Progenitor cell of endocrine pancreas (in vitro differentiated cells): ENCODE measurements around the gene CDK8. TPM values are rescaled to one million over a fixed set of nuclear protein-coding genes. Genes with fewer than 3 reads are reported as not detected.

Source experiments
- DNase-seq: peaks from one replicate; pipeline ENCODE4 v3.0.0; 2021; ENCODE audit warnings: low spot score; ENCODE audit not compliant: unreplicated experiment
- H3K27ac Mint-ChIP-seq: 2 replicates; pipeline ENCODE4 v1.8.0; 2021; ENCODE audit warnings: mild to moderate bottlenecking, moderate library complexity, mixed read lengths
- H3K27me3 Mint-ChIP-seq: 2 replicates; pipeline ENCODE4 v1.8.0; 2021; ENCODE audit warnings: mixed read lengths
- H3K36me3 Mint-ChIP-seq: 2 replicates; pipeline ENCODE4 v1.8.0; 2022; ENCODE audit warnings: mixed read lengths; ENCODE audit not compliant: insufficient read depth
- H3K4me1 Mint-ChIP-seq: 2 replicates; pipeline ENCODE4 v1.8.0; 2021; ENCODE audit warnings: low read depth, mixed read lengths
- H3K4me3 Mint-ChIP-seq: 2 replicates; pipeline ENCODE4 v1.8.0; 2021; ENCODE audit warnings: low read depth, mild to moderate bottlenecking, moderate library complexity, mixed read lengths
- H3K9me3 Mint-ChIP-seq: 2 replicates; pipeline ENCODE4 v1.8.0; 2021; ENCODE audit warnings: low read depth, mixed read lengths
- total RNA-seq: library from RNA; stranded (reverse); gene quantifications from 2 replicates; pipeline ENCODE4 v1.2.1, GENCODE V29; 2021
- TF ChIP-seq, protein P1 (sequence below): fragments of 200-600 bp; sonication (generic); IDR thresholded peaks from one replicate; pipeline ENCODE4 v1.5.0; 2021; ENCODE audit warnings: antibody characterized with exemption, mild to moderate bottlenecking; ENCODE audit not compliant: unreplicated experiment

CDK8 gene
- total RNA-seq, 1 donor from 2014 or later, result 31.7 TPM

DNA sequence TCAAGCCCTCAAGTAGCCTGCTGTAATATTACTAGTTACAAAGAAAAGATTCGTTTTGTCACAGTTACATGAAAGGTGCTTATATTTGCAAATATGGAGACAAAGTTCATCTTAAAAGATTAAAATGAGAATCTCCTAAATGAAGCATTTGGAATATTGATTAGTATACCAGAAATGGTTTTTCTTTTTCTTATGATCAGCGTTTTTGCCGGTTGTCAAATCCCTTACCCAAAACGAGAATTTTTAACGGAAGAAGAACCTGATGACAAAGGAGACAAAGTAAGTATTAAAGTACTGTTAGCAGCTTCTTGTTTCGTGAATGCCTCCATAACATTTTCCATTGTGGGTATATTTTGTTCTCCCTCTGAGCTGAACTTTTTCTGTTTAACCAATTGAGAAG, 147.1 kb downstream of the CDK8 start:
- peaks cover 8% of the 10 kb centered on the region for H3K4me1 Mint-ChIP-seq
- peak overlapping the region; percentile 45 for H3K27ac Mint-ChIP-seq
- DNase-seq, result no peak
- H3K9me3 Mint-ChIP-seq, result no peaks in the 10 kb centered on the region
- H3K36me3 Mint-ChIP-seq, result peaks cover 3% of the 10 kb centered on the region
- H3K4me3 Mint-ChIP-seq, result no peak overlapping the region
- TF ChIP-seq, protein P1, sequence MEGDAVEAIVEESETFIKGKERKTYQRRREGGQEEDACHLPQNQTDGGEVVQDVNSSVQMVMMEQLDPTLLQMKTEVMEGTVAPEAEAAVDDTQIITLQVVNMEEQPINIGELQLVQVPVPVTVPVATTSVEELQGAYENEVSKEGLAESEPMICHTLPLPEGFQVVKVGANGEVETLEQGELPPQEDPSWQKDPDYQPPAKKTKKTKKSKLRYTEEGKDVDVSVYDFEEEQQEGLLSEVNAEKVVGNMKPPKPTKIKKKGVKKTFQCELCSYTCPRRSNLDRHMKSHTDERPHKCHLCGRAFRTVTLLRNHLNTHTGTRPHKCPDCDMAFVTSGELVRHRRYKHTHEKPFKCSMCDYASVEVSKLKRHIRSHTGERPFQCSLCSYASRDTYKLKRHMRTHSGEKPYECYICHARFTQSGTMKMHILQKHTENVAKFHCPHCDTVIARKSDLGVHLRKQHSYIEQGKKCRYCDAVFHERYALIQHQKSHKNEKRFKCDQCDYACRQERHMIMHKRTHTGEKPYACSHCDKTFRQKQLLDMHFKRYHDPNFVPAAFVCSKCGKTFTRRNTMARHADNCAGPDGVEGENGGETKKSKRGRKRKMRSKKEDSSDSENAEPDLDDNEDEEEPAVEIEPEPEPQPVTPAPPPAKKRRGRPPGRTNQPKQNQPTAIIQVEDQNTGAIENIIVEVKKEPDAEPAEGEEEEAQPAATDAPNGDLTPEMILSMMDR, result no peak
- no peaks in the 10 kb centered on the region for H3K27me3 Mint-ChIP-seq

DNA sequence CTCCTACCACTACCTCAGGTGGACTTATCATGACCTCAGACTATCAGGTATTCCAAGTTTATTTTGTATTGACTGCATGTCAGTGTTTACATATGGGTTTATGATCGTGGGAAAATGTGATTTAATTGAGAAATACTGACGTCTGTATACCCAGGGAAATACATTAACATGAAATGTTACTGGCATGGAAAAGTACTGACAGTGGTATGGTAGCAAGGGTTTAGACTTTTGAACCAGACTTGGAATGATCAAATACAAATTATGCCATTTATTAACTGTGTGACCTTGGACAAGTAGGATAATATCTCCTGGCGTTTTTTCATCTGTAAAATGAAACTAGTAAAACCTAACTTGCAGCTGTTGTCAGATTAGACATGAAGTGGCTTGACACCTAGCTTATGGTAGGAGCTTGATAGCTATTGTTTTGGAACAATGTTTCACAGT, 147.7 kb downstream of the CDK8 start:
- TF ChIP-seq, protein P1, result no peak
- Mint-ChIP-seq H3K27ac (peak overlapping the region; percentile 45), H3K27me3 (no peaks in the 10 kb centered on the region), H3K4me1 (peaks cover 8% of the 10 kb centered on the region), H3K9me3 (no peaks in the 10 kb centered on the region), H3K4me3 (no peak overlapping the region), H3K36me3 (peaks cover 5% of the 10 kb centered on the region)
- no peak for DNase-seq

DNA sequence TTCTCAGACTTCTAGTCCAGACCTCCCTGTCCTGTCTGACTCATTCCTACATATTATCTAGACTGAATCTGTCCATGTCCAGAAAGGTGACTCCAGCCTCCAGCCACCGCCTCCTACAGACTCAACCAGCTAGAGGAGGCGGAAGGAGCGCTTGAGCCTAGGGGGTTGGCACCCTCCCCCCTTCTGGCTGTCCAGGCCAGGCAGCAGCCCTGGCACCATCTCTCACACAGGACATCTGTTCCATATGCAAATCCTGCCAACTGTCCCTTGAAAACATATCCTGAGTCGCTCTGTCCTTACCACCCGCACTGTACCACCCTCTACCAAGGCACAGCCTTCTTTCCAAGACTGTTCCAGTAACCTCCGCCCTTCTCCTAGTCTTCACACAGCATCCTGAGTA, 152.9 kb downstream of the CDK8 start:
- TF ChIP-seq, protein P1, result no peak
- no peaks in the 10 kb centered on the region for H3K9me3 Mint-ChIP-seq
- H3K36me3 Mint-ChIP-seq, result peaks cover 7% of the 10 kb centered on the region
- no peaks in the 10 kb centered on the region for H3K27me3 Mint-ChIP-seq
- H3K4me1 Mint-ChIP-seq, result peaks cover under 1% of the 10 kb centered on the region
- no peak overlapping the region for H3K27ac Mint-ChIP-seq
- H3K4me3 Mint-ChIP-seq, result no peak overlapping the region
- DNase-seq, result no peak

DNA sequence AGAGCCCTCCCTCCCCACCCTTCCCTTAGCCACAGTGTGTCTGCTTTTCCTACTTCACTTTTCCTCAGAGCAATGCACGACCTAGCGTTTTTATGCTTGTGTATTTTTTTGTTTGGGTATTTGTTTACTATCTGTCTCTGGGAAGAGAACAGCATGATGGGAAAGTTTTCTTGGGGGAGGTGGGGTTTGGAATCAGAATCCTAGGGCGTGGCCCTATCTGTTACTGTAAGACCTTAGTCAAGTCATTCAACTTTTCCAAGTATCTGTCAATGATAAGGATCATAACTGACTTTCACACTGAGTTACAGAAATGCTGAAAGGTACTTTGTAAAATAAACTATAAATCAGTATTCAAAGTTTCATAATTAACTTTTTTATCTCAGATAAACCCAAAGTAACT, 157.3 kb downstream of the CDK8 start:
- H3K9me3 Mint-ChIP-seq, result peaks cover 6% of the 10 kb centered on the region
- TF ChIP-seq, protein P1, result no peak
- no peaks in the 10 kb centered on the region for H3K4me1 Mint-ChIP-seq
- no peak overlapping the region for H3K4me3 Mint-ChIP-seq
- H3K27ac Mint-ChIP-seq, result no peak overlapping the region
- peaks cover 8% of the 10 kb centered on the region for H3K36me3 Mint-ChIP-seq
- H3K27me3 Mint-ChIP-seq, result no peaks in the 10 kb centered on the region
- DNase-seq, result no peak

DNA sequence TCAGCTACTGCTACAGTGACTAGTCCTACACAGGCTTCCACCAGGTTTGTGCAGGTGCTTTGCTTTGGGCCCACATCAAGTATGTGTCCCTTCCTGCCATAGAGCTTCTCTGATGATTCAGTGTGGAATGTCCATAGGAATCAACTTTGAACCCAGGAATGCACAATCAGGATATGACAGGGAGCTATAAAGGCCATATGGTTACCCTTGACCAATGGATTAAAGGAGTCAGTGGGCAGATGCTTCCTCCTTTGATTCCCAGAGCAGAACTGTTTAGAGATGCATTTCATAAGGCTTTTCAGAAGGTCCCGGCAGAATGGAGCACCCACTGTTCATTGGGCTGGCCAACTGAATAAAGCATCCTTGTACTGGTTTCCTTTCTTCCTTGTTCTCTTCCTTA, 158.3 kb downstream of the CDK8 start:
- TF ChIP-seq, protein P1, result no peak
- no peak overlapping the region for H3K4me3 Mint-ChIP-seq
- H3K4me1 Mint-ChIP-seq, result no peaks in the 10 kb centered on the region
- H3K36me3 Mint-ChIP-seq, result peaks cover 4% of the 10 kb centered on the region
- H3K27ac Mint-ChIP-seq, result no peak overlapping the region
- peaks cover 6% of the 10 kb centered on the region for H3K9me3 Mint-ChIP-seq
- H3K27me3 Mint-ChIP-seq, result no peaks in the 10 kb centered on the region
- DNase-seq, result no peak
